Muscle layer of colon (tissue), 2 donors: ENCODE results near the gene EXOC5.

Source experiments
- H3K27ac ChIP-seq: one replicate; pipeline ENCODE4 v1.7.0; 2013; ENCODE audit warnings: low read depth, mild to moderate bottlenecking, low read length, moderate library complexity
- H3K27me3 ChIP-seq, 2 donors: one replicate each; pipeline ENCODE4 v1.7.0; 2013; ENCODE audit warnings: low read length in 2 of 2, mild to moderate bottlenecking in 2 of 2; ENCODE audit not compliant: insufficient read depth in 2 of 2, control insufficient read depth in 1 of 2
- H3K36me3 ChIP-seq: one replicate; pipeline ENCODE4 v1.7.0; 2013; ENCODE audit warnings: mild to moderate bottlenecking, low read length; ENCODE audit not compliant: insufficient read depth
- H3K4me1 ChIP-seq: one replicate; pipeline ENCODE4 v1.7.0; 2013; ENCODE audit warnings: mild to moderate bottlenecking, low read length; ENCODE audit not compliant: insufficient read depth
- H3K4me3 ChIP-seq, 2 donors: one replicate each; pipeline ENCODE4 v1.7.0; 2013; ENCODE audit warnings: low read length in 2 of 2, low read depth in 1 of 2, mild to moderate bottlenecking in 1 of 2, moderate library complexity in 1 of 2
- H3K9ac ChIP-seq: one replicate; pipeline ENCODE4 v1.7.0; 2013; ENCODE audit warnings: low read length
- H3K9me3 ChIP-seq: one replicate; pipeline ENCODE4 v1.7.0; 2013; ENCODE audit warnings: mild to moderate bottlenecking, low read length
- donor health status: abdominal sarcoma.
- donor health status: Adenocarcinoma of cecum.

Gene EXOC5

DNA sequence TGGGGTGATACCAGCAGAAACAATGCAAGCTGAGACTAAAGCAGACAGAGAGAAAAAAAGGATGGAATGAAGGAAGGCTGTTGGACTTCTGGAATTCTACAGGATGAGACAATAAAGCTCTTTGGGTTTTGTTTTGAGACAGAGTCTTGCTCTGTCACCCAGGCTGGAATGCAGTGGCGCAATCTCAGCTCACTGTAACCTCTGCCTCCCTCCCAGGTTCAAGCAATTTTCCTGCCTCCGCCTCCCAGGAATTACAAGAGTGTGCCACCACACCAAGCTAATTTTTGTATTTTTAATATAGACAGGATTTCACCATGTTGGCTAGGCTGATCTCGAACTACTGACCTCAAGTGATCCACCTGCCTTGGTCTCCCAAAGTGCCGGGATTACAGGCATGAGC is 115.4 kb downstream of the EXOC5 start:
- H3K9ac ChIP-seq: no peak overlapping the region
- H3K9me3 ChIP-seq: no peaks in the 10 kb centered on the region
- H3K27me3 ChIP-seq: no peaks in the 10 kb centered on the region
- H3K4me3 ChIP-seq: no peak overlapping the region
- H3K4me1 ChIP-seq: peaks cover 8% of the 10 kb centered on the region
- no peak overlapping the region for H3K27ac ChIP-seq
- H3K36me3 ChIP-seq: no peaks in the 10 kb centered on the region
